GM18520 (cell line): Measurements from ENCODE around the gene CADM2.

Source experiments
- ATAC-seq: cut with Tn5 transposase; IDR thresholded peaks from one replicate; pipeline ENCODE4 v1.9.1; 2021; ENCODE audit not compliant: unreplicated experiment

CADM2 gene

GRCh38 chr3:84983490-84983889 is 24.7 kb downstream of the CADM2 start:
- ATAC-seq: no peak

DNA sequence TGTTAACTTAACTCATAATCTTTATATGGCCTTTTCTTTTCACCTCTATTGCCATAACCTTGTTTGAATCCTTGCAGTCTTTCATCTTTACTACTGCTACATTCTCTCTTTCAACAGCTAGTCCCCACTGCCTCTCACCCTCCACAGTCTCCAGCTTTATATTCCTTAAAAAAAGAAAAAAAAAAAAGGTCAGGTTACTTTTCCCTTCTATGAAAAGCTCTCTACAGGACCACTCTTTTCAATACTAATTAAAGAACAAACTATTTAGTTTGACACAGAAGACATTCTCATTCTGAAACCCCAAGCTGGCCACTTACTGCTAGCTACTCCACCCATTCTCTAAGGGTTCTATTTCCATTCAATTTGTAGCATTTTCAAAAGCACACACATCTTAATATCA is 25.6 kb downstream of the CADM2 start:
- no peak for ATAC-seq

DNA sequence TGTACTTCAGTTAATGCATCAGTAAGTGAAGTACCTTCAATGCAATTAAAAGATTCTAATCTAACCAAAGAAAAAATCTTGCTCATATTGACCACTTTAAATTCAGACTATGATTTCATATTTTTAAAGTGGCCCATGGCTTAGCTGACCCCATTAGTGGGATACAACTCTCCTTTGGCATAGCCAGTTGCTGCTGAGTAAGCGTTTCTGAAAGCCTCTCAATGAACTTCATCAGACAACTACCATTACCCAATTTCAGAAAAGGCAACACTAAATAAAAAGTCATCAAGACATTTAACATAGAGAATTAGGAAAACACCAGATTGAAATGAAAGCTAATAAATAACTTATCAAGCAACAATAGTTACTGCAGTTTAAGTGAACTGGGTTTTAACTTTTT is 27.0 kb downstream of the CADM2 start:
- no peak for ATAC-seq

DNA sequence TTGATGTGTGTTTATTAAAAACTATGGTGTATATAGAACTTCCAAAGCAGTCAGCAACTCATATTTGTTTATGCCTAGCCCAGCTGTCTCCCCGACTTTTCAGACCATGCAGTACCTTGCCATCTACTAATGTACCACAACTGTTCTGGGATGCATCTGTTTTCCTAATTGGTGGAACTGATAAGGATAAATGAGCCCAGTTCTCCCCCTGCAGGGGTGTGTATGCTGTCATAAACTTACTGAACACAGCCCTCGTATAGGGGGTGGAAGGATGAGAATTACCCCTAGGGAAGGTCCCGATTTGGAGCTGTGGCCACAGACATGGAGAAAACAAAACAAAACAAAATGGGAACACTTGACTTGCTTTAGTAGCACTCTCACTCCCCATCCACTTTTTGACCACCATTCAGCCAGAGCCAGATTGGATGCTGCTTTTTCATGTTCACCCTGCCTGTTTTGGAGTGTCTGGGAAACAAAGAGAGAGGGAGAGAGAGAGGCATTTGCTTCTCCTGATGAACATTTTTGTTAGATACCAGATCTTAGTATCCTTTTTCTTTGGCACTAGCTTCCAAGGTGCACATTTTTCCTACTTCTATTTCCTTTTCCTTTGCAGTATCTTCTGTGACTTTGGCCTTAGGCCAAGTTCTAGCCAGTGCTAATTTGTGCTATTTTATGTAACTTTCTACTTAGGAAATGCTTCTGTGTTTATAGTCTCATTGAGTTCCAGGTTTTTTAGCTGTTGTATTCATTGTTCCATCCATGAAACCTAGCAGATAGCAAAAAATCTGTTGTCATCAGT is 29.1 kb downstream of the CADM2 start:
- ATAC-seq: no peak

DNA sequence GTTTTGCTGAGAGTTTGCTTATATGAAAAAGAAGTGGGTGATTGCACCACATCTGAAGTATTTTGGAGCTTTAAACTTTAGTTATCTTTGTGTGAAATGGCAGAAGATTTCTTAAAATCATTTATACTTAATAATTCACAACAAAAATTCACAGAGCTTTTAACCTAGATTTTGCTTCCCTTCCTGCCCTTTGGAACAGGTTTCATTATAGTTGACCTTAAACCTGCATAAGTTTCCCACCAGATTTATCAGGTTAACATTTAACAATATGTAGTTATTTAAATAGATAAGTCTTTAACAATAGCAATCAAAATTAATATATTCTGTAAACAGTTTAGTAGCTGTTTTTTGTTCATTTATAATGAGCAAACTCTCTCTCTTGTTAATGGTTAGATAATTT is 30.3 kb downstream of the CADM2 start:
- no peak for ATAC-seq

DNA sequence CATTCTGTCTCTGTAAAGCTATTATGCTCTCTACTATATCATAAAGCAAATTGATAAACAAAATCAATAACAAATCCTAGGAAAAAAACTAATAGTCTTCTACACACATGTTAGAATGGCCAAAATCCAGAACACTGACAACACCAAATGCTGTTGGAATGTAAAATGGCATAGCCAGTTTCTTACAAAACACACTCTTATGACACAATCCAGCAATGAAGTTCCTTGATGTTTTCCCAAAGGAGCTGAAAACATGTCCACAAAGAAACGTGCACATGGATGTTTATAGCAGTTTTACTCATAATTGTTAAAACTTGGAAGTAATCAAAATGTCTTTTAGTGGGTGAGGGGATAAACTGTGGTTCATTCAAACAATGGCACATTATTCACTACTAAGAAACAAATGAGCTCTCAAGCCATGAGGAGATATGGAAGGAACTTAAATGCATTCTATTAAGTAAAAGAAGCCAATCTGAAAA is 32.7 kb downstream of the CADM2 start:
- no peak for ATAC-seq

DNA sequence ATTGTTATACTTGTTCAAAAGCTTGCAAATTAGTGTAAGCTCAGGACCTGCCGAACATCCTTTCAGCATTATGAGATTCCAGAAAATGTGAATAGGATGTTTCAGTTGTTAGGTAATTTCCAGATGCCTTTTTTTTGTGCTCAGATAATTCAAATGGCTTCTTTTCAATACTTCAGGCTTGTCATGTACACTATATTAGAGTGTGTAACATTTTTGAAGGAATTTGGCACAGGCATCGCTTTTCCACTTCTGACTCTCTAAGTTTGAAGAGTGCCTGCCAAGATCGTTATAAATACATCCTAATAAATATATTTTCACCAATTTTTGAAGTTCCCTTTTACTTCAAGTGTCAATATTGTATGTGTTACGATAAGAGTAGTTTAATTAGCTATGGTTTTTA is 35.2 kb downstream of the CADM2 start:
- no peak for ATAC-seq

DNA sequence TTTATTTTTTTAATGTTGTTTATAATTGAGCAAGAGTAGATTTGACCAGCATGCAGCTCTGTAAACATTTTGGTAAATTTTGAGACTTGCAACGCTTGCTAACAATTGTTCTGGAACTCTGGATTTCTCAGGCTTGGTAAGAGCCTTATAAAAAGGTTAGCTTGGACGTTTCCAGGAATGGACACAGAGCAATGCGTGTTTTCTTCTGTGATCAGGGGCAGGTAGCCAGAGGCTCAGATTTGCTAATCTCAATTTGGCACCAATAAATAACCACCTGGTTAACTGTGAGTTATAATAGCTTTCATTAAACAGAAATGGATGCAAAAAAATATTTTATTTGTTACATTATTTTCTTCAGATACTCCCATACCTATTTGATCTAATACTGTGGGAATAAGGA is 39.8 kb downstream of the CADM2 start:
- ATAC-seq: no peak

GRCh38 chr3:85003479-85003878 is 44.7 kb downstream of the CADM2 start:
- ATAC-seq: no peak

- no peak for ATAC-seq
These were observed 45.4 kb downstream of the CADM2 start for GRCh38 chr3:85004147-85004546.

GRCh38 chr3:85005946-85006345 is 47.2 kb downstream of the CADM2 start:
- ATAC-seq: no peak

GRCh38 chr3:85007195-85008094 is 48.7 kb downstream of the CADM2 start:
- no peak for ATAC-seq

DNA sequence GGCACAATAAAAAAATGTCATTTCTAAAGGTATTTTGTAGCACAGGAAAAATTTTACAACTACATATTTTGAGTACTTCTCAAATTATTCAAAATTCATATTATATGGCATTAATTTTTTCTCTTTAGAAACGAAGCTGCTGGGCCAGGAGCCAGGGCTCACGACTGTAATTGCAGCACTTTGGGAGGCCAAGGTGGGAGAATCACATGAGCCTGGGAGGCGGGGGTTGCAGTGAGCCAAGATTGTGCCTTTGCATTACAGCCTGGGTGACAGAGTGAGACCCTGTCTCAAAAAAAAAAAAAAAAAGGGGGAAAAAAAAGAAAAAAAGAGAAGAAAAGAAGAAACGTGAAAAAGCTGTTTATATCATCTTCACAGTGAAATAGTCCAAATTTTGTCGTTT is 62.0 kb downstream of the CADM2 start:
- no peak for ATAC-seq

- ATAC-seq: no peak
These were observed 71.3 kb downstream of the CADM2 start for GRCh38 chr3:85030052-85030451.

DNA sequence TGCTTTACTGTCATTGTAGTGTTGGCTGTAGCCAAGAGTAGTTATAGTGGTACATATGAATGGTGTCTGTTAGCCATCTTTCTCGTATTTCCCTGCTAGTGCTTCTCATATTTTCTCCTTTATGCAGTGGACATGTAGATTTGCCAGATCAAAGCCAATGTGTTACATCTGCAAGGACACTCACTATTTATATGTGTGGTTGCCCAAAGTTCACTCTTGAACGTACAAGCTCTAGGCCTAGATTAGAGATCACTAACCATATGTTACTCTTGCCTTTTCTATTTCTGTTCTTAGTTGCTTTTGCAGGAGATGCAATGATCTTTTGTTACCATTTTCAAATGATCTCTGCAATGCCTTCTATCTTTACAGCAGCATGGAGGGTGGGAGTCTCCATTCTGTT is 78.4 kb downstream of the CADM2 start:
- no peak for ATAC-seq

- ATAC-seq: no peak
These were observed 82.2 kb downstream of the CADM2 start for GRCh38 chr3:85041001-85041400.

- ATAC-seq: no peak
These were observed 82.8 kb downstream of the CADM2 start for GRCh38 chr3:85041562-85042055.

DNA sequence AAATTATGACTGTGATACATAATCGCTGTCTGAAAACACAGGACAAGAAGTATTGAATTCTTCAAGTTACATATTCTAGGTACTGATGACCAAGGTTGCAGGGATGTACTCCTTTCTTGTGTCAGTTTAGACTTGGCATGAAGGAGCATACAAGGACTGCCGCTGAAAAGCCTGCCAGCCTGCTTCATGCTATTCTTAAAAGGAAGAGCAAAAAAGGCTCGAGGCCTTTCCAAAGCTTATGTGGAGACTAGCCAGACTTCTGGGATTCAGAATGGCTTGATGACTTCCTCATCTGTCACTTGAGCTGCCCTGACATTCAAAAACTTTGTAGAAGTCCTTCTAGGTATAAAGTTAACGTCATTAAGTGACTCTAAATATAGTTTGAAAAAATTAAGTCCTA is 92.0 kb downstream of the CADM2 start:
- ATAC-seq: no peak

- no peak for ATAC-seq
These were observed 93.0 kb downstream of the CADM2 start for GRCh38 chr3:85051786-85052185.

DNA sequence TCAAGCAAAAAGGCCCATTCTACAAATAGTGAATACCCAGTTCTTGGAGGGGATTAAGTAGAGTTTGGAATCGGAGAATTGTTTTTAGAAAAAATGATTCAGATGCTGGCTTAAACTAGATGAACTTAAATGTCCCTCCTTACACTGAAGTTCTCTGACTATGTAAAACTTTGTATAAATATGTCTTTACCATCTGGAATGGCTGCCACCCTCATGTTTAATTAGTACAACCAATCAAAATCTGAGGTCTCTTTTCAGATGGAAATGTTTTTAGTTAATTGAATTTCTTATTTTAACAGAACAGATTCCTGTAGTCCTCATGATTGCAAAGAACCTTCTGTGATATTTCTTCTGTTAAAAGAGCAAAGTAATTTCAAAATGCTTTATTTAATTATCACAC is 94.8 kb downstream of the CADM2 start:
- ATAC-seq: no peak

DNA sequence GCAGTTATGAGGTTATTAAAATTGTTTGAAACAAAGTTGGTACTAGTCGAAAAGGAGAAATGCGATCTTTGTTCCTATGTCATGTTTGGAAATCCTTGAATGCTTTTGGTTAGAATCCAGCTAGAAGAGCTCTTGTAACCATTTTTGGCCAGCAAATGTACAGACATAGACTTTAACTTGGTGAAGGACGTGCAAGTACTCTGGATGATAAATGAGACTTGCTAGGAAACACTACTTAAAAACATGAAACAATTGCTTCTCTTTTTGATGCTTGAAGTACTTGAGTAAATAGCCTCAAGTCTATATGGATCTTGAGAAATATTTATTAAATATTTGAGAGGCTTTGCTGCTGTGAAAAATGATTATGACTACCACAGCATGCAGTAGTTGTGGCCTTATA is 95.8 kb downstream of the CADM2 start:
- no peak for ATAC-seq

DNA sequence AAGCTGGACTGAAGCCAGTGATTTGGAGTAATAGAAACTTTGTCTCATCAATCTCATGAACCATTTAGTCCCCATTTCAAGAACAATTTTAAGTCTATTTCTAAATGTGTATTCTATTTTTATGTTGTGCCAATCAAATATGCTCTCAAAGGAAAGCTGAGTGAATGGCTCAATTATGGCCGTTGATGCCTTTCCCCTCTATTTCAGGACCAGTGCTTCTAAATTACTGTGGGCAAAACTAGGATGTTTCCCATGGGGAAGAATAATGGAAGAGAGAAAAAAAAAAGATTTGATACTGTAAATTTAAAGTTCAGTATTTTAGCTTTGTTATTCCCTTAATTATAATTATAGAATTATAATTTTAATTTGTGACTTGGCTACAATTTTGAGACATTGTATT is 110.1 kb downstream of the CADM2 start:
- ATAC-seq: no peak
